Right ventricle myocardium inferior (tissue), 1 donor: ENCODE measurements around the gene GP9. TPM values are rescaled to one million over a fixed set of nuclear protein-coding genes. Genes with fewer than 3 reads are reported as not detected.

ENCODE experiments used
- ATAC-seq: fragments of 200-7000 bp; cut with Tn5 transposase; one replicate; pipeline ENCODE4 v1.9.1; 2020; ENCODE audit warnings: mild to moderate bottlenecking, moderate library complexity
- DNase-seq: peaks from one replicate; pipeline ENCODE4 v3.0.0; 2021; ENCODE audit errors: missing footprints
- intact Hi-C: fragments of 100-400 bp; cut with DNase I; formaldehyde crosslinking; loops from one replicate; pipeline ENCODE4 v1.11.0; 2022
- total RNA-seq: library from RNA; stranded (reverse); fragmentation: NEBNext Ultra II Directional; extraction: Animal tissue kit (Norgen Biotek cat#: 25700); gene quantifications from one replicate; pipeline ENCODE4 v1.2.1, GENCODE V29; 2021
- donor health status: DM: no; HTN: yes; CAD: no; lungs with severe emphysema.

GP9 gene
- total RNA-seq, 1 donor from 2014 or later = not detected

DNA sequence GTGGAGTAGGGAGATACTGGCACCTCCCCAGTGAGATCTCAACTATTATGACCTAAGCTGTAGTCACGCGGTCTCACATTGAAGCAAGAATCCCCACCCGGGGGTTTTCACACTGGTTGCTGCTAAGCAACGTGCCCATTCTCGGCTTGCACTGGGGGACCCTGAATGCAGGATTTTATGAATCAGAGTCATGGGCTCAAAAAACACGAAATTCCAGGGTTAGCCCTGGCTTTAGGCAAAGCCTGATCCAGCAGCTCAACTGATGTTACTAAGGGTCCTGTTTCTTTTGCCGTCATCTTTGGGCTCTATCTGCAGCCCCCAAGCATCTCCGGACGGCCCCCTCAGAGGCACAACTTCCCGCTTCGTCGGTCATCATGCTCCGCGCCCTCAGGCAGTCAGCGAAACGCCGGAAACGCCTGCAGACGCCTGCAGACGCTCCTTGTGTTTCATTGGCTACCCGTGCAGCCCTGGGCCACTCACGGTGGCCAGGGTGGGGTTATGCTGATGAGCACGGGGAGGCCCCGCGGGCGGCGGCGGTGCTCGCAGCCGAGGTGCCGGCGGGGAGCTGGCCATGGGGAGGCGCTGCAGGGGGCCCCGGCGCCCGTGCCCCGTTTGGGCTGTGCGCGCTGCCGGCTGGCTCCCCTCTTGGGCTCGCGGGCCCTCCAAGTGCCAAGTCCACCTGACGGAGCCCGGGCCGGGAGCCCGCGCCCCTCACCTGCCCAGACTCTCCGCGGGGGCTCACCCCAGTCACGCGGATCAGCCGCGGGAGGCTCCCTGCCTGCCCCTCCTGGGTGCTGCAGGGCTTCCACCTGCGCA lies 33.6 kb upstream of the GP9 start:
- intact Hi-C loops = loop anchor here (2.0 kb wide), 1 partner anchor 26 kb away; no protein-coding TSS in a partner anchor
- ATAC-seq (peak; percentile 86), DNase-seq (peak; percentile 94)

DNA sequence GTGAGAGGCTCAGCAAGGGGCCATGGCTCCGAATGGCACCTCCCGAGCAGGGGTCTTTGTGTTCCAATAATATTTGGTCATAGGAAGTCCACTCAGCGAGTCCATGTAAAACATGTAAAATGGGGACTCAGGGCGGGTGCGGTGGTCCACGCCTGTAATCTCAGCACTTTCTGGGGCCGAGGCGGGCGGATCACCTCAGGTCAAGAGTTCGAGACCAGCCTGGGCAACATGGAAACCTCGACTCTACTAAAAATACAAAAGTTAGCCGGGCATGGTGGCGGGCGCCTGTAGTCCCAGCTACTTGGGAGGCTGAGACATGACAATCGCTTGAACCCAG lies 33.1 kb upstream of the GP9 start:
- intact Hi-C loops = loop anchor here (2.0 kb wide), 1 partner anchor 25 kb away; no protein-coding TSS in a partner anchor
- ATAC-seq (no peak), DNase-seq (no peak)

DNA sequence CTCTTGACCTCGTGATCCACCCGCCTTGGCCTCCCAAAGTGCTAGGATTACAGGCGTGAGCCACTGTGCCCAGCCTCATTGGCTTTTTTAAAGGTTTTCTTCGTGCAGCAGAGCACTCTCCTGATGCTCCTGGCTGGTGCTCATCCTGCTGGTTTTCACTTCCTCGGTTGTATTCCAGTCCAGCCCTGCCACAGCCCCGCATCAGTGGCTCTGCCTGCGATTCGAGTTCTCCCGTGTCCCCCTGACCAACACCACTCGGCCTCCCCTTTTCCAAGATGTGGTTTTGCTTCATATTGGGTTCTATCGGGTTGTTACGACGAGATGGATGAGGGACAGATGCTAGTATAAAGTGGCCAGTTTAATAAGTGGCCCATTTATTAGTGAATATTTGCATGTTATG lies 31.7 kb upstream of the GP9 start:
- intact Hi-C loops = no loop called here
- no peak for ATAC-seq
- no peak for DNase-seq

DNA sequence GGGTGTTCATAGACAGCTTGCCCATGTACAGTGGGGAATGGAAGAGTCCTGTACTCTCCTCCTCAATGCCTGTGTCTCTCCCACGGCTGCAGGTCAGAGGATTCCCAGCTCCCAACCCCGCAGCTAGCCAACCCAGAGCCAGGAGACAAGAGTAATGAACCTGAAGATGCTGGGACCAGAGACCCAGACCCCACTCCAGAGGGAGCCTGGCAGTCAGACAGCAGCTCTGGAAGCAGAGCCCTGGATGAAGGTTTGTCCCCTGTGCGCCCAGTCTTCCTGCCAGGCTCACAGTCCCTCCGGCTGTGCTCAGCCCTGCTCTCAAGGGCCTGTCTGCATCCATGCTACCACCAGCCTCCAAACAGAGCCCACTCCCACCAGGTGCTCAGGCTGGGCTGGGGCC lies 30.0 kb upstream of the GP9 start:
- ATAC-seq (no peak), DNase-seq (no peak)
- intact Hi-C loops = no loop called here

DNA sequence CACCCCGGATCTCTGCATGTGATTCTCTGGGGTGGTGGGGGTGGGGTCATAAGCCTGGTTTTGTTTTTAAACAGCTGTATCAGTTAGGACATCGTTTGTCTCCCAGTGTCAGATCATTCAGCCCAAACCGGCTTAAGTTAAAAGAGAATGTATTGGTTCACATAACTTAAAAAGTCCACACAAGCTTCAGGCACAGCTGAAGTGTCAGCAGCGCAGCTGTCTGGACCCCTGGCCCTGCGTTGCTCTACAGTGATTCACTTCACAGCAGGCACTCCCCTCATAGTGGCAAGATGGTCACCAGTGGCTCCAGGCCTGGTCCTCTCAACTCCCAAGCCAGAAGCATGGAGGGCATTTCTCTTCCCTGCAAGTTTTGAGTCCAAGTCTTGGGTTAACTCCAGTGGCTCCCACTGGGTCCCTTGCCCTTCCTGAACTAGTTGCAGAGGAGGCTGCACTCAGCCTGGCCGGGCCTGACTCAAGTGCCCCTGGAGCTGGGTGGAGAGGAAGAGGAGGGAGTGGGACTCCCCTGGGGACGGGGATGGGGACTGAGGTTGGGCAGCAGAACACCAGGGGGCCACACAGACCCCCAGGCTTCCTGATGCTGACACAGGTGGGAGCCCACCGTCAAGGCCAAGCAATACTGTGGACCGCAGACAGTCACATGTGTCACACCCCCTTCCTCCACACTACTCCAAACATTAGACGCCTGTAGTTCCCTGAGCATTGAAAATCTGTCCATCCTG lies 28.9 kb upstream of the GP9 start:
- ATAC-seq = no peak
- peak; percentile 63 for DNase-seq
- intact Hi-C loops = no loop called here

DNA sequence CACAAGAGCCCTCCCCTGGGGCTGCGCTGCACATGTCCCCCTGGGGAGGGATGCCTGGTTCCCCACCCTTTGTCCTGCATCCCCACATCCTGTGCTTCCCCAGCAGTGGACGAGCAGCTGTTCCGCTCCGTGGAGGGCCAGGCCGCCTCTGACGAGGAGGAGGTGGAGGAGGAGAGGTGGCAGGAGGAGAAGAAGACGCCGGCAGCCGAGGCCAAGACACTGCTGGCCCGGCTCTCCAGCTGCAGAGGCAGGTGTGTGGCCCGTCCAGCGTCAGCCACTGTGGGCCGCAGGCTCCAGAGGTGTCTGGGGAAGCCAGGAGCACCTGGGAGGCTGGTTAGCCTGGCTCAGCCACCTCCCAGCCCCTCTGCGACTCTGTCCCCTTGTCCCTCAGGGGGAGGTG lies 27.9 kb upstream of the GP9 start:
- peak; percentile 62 for DNase-seq
- intact Hi-C loops = no loop called here
- no peak for ATAC-seq

DNA sequence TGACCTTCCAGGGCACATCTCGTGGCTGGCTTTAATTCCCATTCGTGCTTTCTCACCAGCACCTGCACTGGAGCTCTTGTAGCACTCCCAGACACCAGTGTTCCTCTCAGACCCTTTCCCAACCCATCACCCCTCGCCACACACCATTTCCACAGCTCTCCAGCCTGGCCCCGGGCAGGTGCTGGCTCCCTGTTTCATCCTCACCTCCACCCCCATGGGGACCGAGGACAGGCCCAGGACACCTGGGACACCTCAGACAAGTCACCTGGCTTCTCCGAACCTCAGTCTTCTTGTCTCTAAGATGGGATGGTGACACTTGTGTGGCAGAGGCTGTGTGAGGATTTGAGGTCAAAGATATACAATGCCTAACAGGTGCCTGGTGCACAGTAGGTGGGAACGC lies 27.4 kb upstream of the GP9 start:
- DNase-seq = peak; percentile 32
- intact Hi-C loops = no loop called here
- no peak for ATAC-seq

DNA sequence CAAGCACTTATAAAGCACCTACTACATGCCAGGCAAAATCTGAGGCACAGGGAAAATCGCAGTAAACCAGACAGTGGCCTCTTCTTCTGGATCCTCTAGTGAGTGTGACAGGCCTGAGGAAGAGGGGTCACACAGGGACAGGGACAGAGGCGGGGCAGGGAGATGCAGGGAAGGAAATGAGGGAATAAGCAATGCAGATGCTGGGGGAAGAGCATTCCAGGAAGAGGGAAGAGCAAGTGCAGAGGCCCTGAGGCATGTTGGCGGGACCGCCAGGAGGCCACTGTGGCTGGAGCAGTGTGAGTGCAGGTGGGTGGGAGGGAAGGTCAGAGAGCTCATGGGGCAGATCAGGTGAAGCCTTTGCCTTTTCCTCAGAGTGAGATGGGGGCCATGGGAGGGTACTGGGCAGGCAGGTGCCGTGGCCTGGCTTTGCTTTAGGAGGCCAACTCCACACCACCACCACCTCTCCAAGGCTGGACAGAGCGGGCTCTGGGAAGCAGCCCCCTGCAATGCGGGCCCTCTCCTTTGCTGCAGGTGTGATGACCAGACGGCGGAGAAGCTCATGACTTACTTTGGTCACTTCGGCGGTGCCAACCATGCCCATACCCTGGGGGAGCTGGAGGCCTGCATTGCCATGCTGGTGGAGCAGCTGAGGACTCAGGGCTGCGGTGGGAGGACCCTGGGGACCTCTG lies 26.8 kb upstream of the GP9 start:
- ATAC-seq (no peak), DNase-seq (peak; percentile 54)
- intact Hi-C loops = no loop called here

DNA sequence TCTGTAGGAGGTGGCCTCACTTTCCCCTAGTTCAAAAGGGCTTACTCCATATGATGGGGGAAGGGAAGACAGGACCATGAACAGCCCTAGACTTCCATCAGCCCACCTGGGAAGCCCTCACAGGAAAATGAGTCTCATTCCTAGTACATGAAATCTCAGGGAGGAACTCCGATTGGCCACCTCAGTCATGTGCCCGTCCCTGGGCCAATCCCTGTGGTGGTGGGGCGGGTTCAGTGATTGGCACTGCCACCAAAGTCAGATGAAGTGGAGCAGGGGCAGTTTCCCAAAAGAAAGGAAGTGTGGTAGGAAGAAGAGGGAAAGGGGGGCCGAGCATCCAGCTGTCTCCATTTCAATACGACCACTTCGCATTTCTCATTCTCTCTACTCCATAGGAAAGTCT lies 25.9 kb upstream of the GP9 start:
- DNase-seq (peak; percentile 17), ATAC-seq (no peak)
- intact Hi-C loops = no loop called here

DNA sequence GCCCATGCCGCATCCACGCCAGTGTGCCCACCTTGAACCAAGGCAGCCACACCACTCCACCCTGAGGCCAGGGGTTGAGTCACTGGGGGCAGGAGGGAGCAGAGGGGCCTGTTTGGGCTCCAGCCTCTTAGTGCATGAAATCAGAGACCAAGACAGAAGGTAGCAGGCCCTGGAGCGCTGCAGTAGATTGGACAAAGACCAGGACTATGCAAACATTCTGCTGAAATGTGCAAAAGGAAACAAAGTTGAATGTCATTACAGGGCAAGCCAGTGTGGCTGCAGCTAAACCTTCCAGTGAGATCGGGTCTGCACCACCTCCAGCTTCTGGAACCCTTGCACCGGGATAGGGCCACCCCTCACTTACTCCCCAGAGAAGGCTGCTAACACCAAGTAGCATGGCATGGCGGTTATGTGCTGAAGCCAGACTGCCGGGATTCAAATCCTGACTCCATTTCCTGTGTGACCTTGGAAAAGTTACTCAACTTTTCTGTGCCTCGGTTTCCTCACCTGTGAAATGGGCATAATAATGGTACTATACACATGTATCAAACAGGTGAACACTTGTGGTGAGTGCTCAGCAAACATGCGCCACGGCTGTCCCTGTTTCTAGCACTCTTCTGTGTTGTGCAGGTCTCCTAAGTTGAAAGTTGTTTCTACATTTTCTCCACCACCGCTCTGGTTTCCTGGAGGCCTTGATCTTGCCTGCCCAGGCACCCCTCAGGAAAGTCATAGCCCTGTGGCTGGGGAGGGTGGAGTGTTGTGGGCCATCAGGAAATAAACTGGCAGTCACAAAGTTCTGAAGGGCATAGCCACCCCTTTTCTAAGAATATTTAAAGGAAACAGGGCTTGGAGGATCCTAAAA lies 25.0 kb upstream of the GP9 start:
- ATAC-seq (no peak), DNase-seq (peak; percentile 48)
- intact Hi-C loops = no loop called here

DNA sequence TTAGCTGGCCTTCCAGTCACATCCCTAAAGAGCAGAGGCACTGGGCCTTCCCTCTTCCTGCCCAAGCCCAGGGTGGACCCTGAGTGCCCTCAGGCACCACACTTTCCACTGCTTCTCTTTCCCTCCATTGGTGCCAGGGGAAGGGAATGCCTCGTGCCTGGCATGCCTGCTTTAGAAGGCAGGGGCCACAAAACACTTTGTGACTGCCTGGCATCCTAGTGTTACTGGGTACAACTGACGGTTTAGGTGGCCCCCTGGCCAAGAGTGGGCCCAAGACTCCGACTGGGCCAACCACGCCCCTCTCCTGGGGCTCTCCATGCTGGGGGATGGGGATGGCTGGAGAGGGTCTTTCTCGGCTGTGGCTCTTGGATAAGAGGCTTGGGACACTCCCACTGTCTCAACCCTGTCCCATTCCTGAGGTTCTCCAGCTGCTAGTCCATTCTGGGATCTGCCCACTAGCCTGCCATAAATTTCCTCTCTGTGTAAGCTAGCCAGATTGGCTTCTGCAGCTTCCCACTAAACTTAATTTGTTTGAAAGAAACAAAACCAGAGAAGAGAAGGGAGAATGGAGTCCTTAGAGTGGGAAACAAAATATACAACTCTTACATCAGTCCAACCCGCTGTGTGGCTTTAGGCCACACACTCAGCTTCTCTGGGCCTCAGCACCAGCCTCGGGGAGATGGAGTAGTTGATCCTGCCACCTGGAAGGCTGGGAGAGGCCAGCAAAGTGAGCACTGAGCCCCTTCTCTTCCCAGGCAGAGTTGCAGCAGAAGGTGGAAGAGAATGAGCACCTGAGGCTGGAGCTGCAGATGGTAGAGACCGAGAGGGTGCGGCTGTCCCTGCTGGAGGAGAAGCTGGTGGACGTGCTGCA lies 24.1 kb upstream of the GP9 start:
- intact Hi-C loops = no loop called here
- peak; percentile 40 for DNase-seq
- ATAC-seq = no peak

DNA sequence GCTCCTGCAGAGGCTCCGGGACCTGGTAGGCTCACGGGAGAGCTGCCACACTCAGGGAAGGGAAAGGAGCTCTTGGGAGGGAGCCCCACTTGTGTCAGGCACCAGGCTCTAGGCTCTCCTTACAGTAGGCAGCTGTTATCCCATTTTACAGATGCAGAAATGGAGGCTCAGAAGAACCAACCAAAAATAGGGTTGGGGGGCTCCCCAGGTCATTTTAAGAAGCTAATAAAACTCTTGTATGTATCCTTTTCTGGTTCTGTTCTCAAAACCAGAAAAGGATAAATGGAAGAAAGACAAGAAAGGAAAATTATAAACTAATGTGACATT lies 23.5 kb upstream of the GP9 start:
- DNase-seq (peak; percentile 39), ATAC-seq (no peak)
- intact Hi-C loops = no loop called here

DNA sequence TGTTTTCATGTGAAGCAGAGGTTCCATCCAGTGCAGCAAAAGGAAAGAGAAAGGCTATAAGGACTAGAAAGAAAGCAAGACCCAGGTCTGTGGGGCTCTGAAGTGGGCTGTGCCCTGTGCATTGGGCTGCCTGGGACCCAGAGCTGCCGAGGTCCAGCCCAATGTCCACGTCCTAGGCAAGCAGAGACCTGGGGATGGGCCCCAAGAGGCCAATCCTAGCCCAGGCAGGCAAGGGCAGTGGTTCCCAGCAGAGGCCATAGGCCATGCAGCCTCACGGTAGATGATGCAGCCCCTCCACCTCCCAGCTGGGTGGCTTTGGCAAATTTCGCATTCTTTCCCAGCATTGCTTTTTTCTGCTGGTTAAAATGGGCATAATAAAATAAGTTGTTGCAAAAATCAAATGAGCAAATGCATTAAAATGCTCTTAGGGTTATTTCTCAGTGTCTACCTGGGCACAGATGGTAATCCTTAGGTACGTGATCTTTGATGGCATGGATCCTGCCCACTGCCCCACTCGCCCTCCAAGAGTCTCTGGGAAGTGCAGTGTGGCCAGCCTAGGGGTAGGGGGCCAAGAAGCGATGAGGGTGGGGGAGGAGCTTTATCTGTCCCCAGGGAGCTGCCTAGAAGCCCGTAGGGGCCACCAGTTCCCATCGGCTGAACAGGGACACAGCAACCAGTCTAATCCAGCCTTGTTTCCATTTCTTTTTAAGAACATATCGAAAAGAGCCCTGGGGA lies 22.3 kb upstream of the GP9 start:
- DNase-seq (no peak), ATAC-seq (no peak)
- intact Hi-C loops = no loop called here

DNA sequence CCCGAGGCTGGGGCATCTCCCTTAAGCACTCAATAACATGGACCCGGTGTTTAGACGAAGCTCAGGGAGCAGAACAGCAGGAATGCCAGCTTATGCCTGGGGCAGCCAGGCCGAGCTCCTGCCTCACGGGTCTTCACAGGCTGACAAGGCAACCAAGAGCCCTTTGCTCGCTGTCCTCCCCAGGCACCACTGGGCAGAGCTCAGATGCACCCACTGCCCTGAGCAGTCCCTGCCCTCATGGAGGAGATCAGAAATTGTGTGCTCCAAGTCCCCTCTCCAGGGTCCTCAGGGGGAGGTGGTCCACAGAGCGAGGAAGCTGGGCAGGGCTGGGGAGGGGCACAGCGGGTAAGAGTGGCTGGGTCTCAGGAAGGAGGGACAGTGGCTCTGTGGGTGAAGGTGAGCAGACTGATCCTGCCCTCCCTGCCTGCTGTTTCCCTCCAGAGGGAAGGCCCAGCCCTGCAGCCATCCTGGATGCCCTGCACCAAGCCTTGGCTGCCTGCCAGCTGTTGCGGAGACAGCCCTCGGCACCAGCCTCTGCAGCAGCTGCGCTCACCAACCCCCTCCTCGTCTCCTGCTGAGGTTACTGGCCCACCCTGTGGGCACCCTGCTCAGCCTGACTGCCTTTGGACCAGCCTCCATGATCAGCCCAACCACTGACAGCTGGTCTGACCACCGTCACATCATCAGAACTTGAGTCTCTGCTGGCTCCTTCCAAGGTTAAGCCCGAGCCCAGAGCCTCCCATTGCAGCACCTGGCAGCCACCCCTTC lies 21.1 kb upstream of the GP9 start:
- ATAC-seq = peak; percentile 40
- DNase-seq = no peak
- intact Hi-C loops = no loop called here

DNA sequence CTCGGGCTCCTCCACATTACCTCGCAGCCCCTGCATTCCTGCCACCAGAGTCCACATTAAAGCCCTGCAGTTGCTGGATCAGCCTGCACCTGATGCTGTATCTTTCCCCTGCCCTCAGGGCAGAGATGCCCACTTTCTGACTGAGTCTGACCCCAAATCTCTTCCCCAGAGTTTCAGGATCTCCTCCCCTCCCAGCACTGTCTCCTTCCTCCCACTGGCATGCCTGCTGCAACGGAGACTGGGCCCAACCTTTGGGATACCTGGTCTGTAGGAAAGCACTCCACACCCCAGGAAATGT lies 20.6 kb upstream of the GP9 start:
- intact Hi-C loops = no loop called here

DNA sequence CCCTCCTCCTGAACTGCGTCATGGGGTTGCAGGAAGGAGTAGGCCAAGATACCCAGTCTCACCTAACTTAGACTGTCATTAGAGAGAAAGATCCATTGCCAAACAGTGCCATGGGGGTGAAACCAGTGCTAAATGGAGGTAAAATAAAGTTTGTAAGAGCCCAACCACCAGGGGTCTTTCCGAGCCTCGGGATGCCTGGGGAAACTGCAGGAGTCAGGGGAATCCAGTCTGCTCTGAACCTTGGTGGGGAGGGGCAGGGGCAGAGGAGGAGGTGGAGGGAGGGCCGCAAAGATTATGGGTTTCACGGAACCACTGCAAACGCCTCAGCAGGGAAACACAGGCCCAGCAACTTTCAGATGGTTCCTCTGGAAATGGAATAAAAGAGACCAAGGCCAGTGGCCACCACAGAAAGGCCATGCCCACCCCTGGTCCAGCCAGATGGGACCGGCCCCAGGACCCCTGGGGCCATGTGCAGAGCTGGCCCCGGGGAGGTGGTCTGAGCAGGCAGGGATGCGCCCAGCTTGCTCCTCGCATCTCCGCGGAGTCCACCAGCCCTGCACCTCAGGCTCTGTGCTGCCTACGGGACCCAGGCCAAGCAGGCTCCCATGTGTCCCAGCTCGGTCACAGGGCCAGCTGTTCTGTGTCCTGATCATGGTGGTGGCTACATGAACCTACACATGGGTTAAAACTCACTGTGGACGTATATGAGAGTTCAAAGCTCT lies 19.8 kb upstream of the GP9 start:
- DNase-seq = no peak
- ATAC-seq = no peak
- intact Hi-C loops = no loop called here

More for the DNA sequence above, 20.6 kb upstream of the GP9 start:
- no peak for ATAC-seq
- no peak for DNase-seq
